HCT116 (cell line): ENCODE results near the gene ZSWIM9. TPM values are rescaled to one million over a fixed set of nuclear protein-coding genes. Genes with fewer than 3 reads are reported as not detected.

ENCODE experiments used
- ATAC-seq: fragments of 200-7000 bp; cut with Tn5 transposase; 2 replicates; pipeline ENCODE4 v1.9.1; 2020; ENCODE audit warnings: mild to moderate bottlenecking, moderate library complexity
- Bru-seq: library from RNA; stranded (reverse); fragments of 400-500 nt; gene quantifications from one replicate; lab custom pipeline; 2021; lab: Mats Ljungman, UMichigan
- BruChase-seq, 2 experiments: library from RNA; stranded (reverse); fragments of 400-500 nt; gene quantifications; one replicate each; lab custom pipeline; 2021; lab: Mats Ljungman, UMichigan
- BruUV-seq: library from RNA; stranded (reverse); fragments of 400-500 nt; replicated peaks from 2 replicates; lab custom pipeline; 2021; lab: Mats Ljungman, UMichigan
- CTCF ChIA-PET: fragments of 300-600 bp; sonication (Branson Sonifier 250); formaldehyde crosslinking; loops from one replicate; lab custom pipeline; 2021; ENCODE audit warnings: antibody characterized with exemption; lab: Charles Lee
- POLR2A ChIA-PET: fragments of 300-600, 350-600 bp; sonication (Branson Sonifier 250); formaldehyde crosslinking; loops from one replicate; lab custom pipeline; 2021; ENCODE audit warnings: antibody characterized with exemption; lab: Charles Lee
- RAD21 ChIA-PET, 2 experiments: fragments of 300-600 bp; sonication (Branson Sonifier 250); formaldehyde crosslinking; loops; one replicate each; lab custom pipeline; 2023; ENCODE audit warnings: low total read pairs in 2 of 2; ENCODE audit not compliant: uncharacterized antibody in 2 of 2, unreplicated experiment in 2 of 2, low non-redundant PET in 1 of 2; lab: Charles Lee
- DNase-seq: peaks from one replicate; pipeline ENCODE4 v3.0.0-alpha.2; 2010; ENCODE audit warnings: low read depth, low spot score
- H2AFZ ChIP-seq: fragments of 200-600 bp; shearing (Covaris generic), sonication (generic); 2 replicates; pipeline ENCODE4 v1.6.1; 2017; ENCODE audit warnings: low read depth, mixed run types, mixed read lengths, antibody characterized with exemption, low read length; ENCODE audit not compliant: poor library complexity, severe bottlenecking
- H3K27ac ChIP-seq: 2 replicates; pipeline ENCODE4 v1.5.1; 2012; ENCODE audit warnings: low read depth, low read length
- H3K27me3 ChIP-seq: fragments of 200-600 bp; sonication (generic); 2 replicates; pipeline ENCODE4 v1.6.1; 2016; ENCODE audit warnings: mixed run types, low read length, mixed read lengths; ENCODE audit not compliant: insufficient read depth
- H3K36me3 ChIP-seq, 2 experiments: fragments of 200-500 bp in 1 of 2; fragments of 200-600 bp in 1 of 2; sonication (Bioruptor generic) in 1 of 2; sonication (generic) in 1 of 2; 2 replicates each; pipeline versions ENCODE4 v1.5.1 to v1.6.1; 2014 to 2016; ENCODE audit warnings: low read length in 2 of 2, inconsistent platforms in 1 of 2, mixed read lengths in 1 of 2, mixed run types in 1 of 2; ENCODE audit not compliant: insufficient read depth in 2 of 2, control insufficient read depth in 1 of 2
- H3K4me1 ChIP-seq, 2 experiments: fragments of 200-600 bp in 1 of 2; sonication (generic) in 1 of 2; 2 replicates each; pipeline versions ENCODE4 v1.5.1 to v1.6.1; 2012 to 2017; ENCODE audit warnings: low read length in 2 of 2, inconsistent platforms in 1 of 2, mild to moderate bottlenecking in 1 of 2, mixed read lengths in 1 of 2, mixed run types in 1 of 2, moderate library complexity in 1 of 2; ENCODE audit not compliant: insufficient read depth in 2 of 2, control insufficient read depth in 1 of 2
- H3K4me2 ChIP-seq: fragments of 200-600 bp; sonication (generic); 2 replicates; pipeline ENCODE4 v1.6.1; 2017; ENCODE audit warnings: mixed run types, low read length, mixed read lengths
- H3K4me3 ChIP-seq, 2 experiments: fragments of 200-600 bp in 1 of 2; sonication (generic) in 1 of 2; replicated peaks in 1 of 2; 2 replicates each; pipeline ENCODE4 v1.5.1; 2011 to 2016; ENCODE audit warnings: low read length in 2 of 2, control low read depth in 1 of 2, low read depth in 1 of 2, mild to moderate bottlenecking in 1 of 2, mixed read lengths in 1 of 2, mixed run types in 1 of 2
- H3K79me2 ChIP-seq: fragments of 200-600 bp; sonication (generic); 2 replicates; pipeline ENCODE4 v1.6.1; 2017; ENCODE audit warnings: mild to moderate bottlenecking, mixed run types, low read length, moderate library complexity, mixed read lengths; ENCODE audit not compliant: insufficient read depth
- H3K9ac ChIP-seq: fragments of 200-600 bp; sonication (generic); 2 replicates; pipeline ENCODE4 v1.6.1; 2016; ENCODE audit warnings: low read length, mixed read lengths
- H3K9me2 ChIP-seq: fragments of 200-600 bp; sonication (generic), shearing (Covaris generic); 2 replicates; pipeline ENCODE4 v1.6.1; 2017; ENCODE audit warnings: mixed run types, mild to moderate bottlenecking, moderate library complexity; ENCODE audit not compliant: insufficient read depth
- H3K9me3 ChIP-seq, 2 experiments: fragments of 200-500 bp in 1 of 2; fragments of 200-600 bp in 1 of 2; sonication (Bioruptor generic) in 1 of 2; sonication (generic) in 1 of 2; 2 replicates each; pipeline ENCODE4 v1.6.1; 2014 to 2017; ENCODE audit warnings: low read length in 2 of 2, mixed read lengths in 2 of 2, inconsistent platforms in 1 of 2, low read depth in 1 of 2, mild to moderate bottlenecking in 1 of 2, mixed run types in 1 of 2, moderate library complexity in 1 of 2; ENCODE audit not compliant: control insufficient read depth in 1 of 2, insufficient read depth in 1 of 2
- H4K20me1 ChIP-seq: fragments of 200-600 bp; sonication (generic), shearing (Covaris generic); 2 replicates; pipeline ENCODE4 v1.6.1; 2017; ENCODE audit warnings: mixed run types, mild to moderate bottlenecking, moderate library complexity; ENCODE audit not compliant: insufficient read depth
- CBX3 ChIP-seq: IDR thresholded peaks from 2 replicates; pipeline ENCODE4 v1.6.1; 2012; ENCODE audit warnings: low read depth
- EGR1 ChIP-seq: IDR thresholded peaks from 2 replicates; pipeline ENCODE4 v1.6.1; 2012; ENCODE audit warnings: low read depth
- MAX ChIP-seq: IDR thresholded peaks from 2 replicates; pipeline ENCODE4 v1.6.1; 2012
- POLR2A ChIP-seq: IDR thresholded peaks from 2 replicates; pipeline ENCODE4 v1.7.0; 2011; ENCODE audit warnings: borderline replicate concordance; ENCODE audit not compliant: insufficient read depth, insufficient read length; ENCODE audit errors: extremely low read depth
- POLR2AphosphoS5 ChIP-seq: IDR thresholded peaks from 2 replicates; pipeline ENCODE4 v1.6.1; 2011; ENCODE audit warnings: mild to moderate bottlenecking, low read depth, low read length, moderate library complexity
- RAD21 ChIP-seq: IDR thresholded peaks from 2 replicates; pipeline ENCODE4 v1.6.1; 2012; ENCODE audit warnings: low read depth, mild to moderate bottlenecking
- SIN3A ChIP-seq: IDR thresholded peaks from 2 replicates; pipeline ENCODE4 v1.6.1; 2012; ENCODE audit warnings: low read depth
- SP1 ChIP-seq: IDR thresholded peaks from 2 replicates; pipeline ENCODE4 v1.6.1; 2012; ENCODE audit warnings: low read depth
- YY1 ChIP-seq: IDR thresholded peaks from 2 replicates; pipeline ENCODE4 v1.6.1; 2011; ENCODE audit warnings: low read length, low read depth, moderate library complexity, mild to moderate bottlenecking; ENCODE audit not compliant: insufficient replicate concordance; ENCODE audit errors: extremely low read depth
- ZBTB33 ChIP-seq: IDR thresholded peaks from 2 replicates; pipeline ENCODE4 v1.6.1; 2011; ENCODE audit warnings: mild to moderate bottlenecking, low read length, moderate library complexity; ENCODE audit not compliant: insufficient replicate concordance; ENCODE audit errors: extremely low read depth
- ZFX ChIP-seq: fragments of 450-650 bp; IDR thresholded peaks from 2 replicates; pipeline ENCODE4 v1.6.1; 2017
- ZNF274 ChIP-seq: fragments of 200-500 bp; sonication (Bioruptor generic); IDR thresholded peaks from 2 replicates; pipeline ENCODE4 v1.6.1; 2014; ENCODE audit warnings: mild to moderate bottlenecking, low read depth, low read length, inconsistent platforms
- intact Hi-C: fragments of 100-400 bp; cut with micrococcal nuclease; formaldehyde crosslinking; loops from 2 replicates; pipeline ENCODE4 v1.10.0; 2022
- long read RNA-seq: library from polyadenylated mRNA; unstranded; transcript quantifications from one replicate; pipeline ENCODE4 v2.0.0, GENCODE V29; 2021; ENCODE audit not compliant: unreplicated experiment
- polyA plus RNA-seq: library from polyadenylated mRNA; unstranded; fragments of >200 nt; gene quantifications from 2 replicates; pipeline ENCODE4 v1.2.1, GENCODE V29; 2012; ENCODE audit warnings: missing spikeins
- total RNA-seq: library from RNA; stranded (reverse); gene quantifications from one replicate; pipeline ENCODE4 v1.2.1, GENCODE V29; 2021; ENCODE audit not compliant: unreplicated experiment

Gene ZSWIM9
- 10.2 TPM for total RNA-seq
- 7.3 and 8.6 TPM in 2 replicates for polyA plus RNA-seq
- Bru-seq, nascent RNA = percentile 61 among the genes with signal in this experiment
- percentile 63 among the genes with signal in this experiment for BruChase-seq, experiment 1, labeled RNA remaining after a 6-hour chase
- percentile 64 among the genes with signal in this experiment for BruChase-seq, experiment 2, labeled RNA remaining after a 2-hour chase
- long read RNA-seq, partial matches to known transcripts = 4 of 7 reads
- long read RNA-seq, other reads (novel, unspliced or antisense) = 3 of 7 reads

DNA sequence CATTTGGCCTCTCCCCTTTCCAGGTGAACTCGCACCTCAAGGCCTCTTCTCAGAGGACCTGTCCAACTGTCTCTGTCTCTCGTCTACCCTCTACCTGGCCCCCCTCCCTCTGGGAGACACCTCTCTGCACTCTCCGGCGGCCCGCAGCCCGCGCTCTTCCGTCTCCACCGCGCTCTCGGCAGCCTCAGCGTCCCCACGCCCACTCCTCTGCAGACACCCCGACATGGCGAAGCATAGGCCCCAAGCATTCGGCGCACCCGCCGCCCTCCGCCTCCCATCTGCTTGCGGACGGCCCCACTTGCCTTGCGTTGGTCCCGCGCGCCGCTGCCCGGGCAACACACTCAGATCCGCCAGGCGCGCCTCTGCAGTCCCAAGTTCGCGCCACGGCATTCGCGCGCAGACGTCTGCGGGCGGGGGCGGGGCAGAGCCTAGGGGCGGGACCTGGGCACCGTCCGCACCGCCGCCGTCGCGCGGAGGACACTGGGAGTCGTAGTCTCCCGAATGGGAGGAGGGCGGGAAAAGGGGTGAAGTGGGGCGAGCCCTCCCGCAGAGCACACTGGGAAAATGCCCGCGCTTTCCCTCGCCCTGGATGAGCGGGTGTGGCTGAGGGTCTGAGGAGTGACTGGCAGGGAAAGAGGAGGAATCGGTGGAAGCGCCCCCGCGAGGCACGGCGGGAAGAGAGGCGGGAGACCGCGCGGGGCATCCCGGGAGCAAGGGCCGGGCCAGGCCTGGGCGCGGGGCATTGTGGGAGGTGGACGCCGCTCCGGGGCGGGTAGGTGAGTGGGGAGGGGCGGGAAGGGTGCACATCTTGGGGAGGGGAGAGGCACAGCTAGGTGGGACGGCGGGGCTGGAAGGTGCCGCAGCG, at the start of gene ZSWIM9, which contains the start of gene LIG1:
TSS of gene ZSWIM9 (plus strand) at position 742 of the 865 bp plus-strand sequence. CDS start 1,123 bp downstream, outside the sequence.
TSS of gene LIG1 (minus strand) at position 406 of the 865 bp plus-strand sequence. CDS start 4,778 bp downstream, outside the sequence.
- H3K9ac ChIP-seq = peak within 1 kb of the TSS; percentile 99
- ChIA-PET CTCF (interaction anchor here (1.0 to 1.3 kb wide), 2 partner anchors 17 to 207 kb away, joined by 3 to 4 read pairs; no protein-coding TSS in a partner anchor), POLR2A (interaction anchor here (0.8 to 2.6 kb wide), 3 partner anchors 10 to 59 kb away, joined by 3 to 13 read pairs (median 6); partner anchors contain the start of gene PLA2G4C), RAD21 (interaction anchor here (0.6 to 0.7 kb wide), 4 partner anchors 36 to 305 kb away, joined by 3 to 6 read pairs (median 3); partner anchors contain the start of gene EMP3 (in 1 of the 2))
- no TSS peak for BruUV-seq
- peak within 1 kb of the TSS; percentile 78 for H2AFZ ChIP-seq
- H3K4me1 ChIP-seq = peaks cover 10 to 15% of the 10 kb centered on the region in 2 experiments; a peak in 3 of 4 replicates
- intact Hi-C loops = no loop called here
- H4K20me1 ChIP-seq = no peaks in the 10 kb centered on the region; the same call in 1 of the 2 replicates
- DNase-seq (peak; percentile 87), ATAC-seq (peak; percentile 90)
- H3K79me2 ChIP-seq = peaks cover 58% of the 10 kb centered on the region
- peak within 1 kb of the TSS; percentile 98 for H3K27ac ChIP-seq
- no peaks in the 10 kb centered on the region for H3K9me3 ChIP-seq
- peak; percentile 21; the same call in 1 of the 2 replicates for TF ChIP-seq CBX3
- TF ChIP-seq ZBTB33 = no peak
- TF ChIP-seq SP1 = peak; percentile 85
- peak; percentile 34 for TF ChIP-seq POLR2A
- peak; percentile 86 for TF ChIP-seq EGR1
- TF ChIP-seq ZNF274 = no peak
- TF ChIP-seq MAX = peak; percentile 78
- no peak for TF ChIP-seq RAD21
- peak; percentile 20; the same call in 1 of the 2 replicates for TF ChIP-seq ZFX
- peak; percentile 52; the same call in 1 of the 2 replicates for TF ChIP-seq POLR2AphosphoS5
- peak; percentile 72 for TF ChIP-seq YY1
- peak; percentile 51; the same call in 1 of the 2 replicates for TF ChIP-seq SIN3A
- H3K27me3 ChIP-seq = no peaks in the 10 kb centered on the region
- peak within 1 kb of the TSS; percentile 95 to 100 for H3K4me3 ChIP-seq
- H3K4me2 ChIP-seq = peak within 1 kb of the TSS; percentile 100
- peaks cover 8 to 22% of the 10 kb centered on the region in 2 experiments; a peak in 3 of 4 replicates for H3K36me3 ChIP-seq
- no peaks in the 10 kb centered on the region for H3K9me2 ChIP-seq
